Femur (tissue), 1 donor: ENCODE measurements around the gene TSPAN32.
"Not testable (repeated sequence)": the region's sequence is repeated elsewhere in the genome, so short reads cannot be mapped to it uniquely, and the experiment has no call there.

ENCODE experiments used
- DNase-seq: peaks from one replicate; pipeline ENCODE4 v3.0.0-alpha.2; 2017

TSPAN32 gene

GRCh38 chr11:2267306-2267850 is 34.4 kb upstream of the TSPAN32 start:
- no peak for DNase-seq

DNA sequence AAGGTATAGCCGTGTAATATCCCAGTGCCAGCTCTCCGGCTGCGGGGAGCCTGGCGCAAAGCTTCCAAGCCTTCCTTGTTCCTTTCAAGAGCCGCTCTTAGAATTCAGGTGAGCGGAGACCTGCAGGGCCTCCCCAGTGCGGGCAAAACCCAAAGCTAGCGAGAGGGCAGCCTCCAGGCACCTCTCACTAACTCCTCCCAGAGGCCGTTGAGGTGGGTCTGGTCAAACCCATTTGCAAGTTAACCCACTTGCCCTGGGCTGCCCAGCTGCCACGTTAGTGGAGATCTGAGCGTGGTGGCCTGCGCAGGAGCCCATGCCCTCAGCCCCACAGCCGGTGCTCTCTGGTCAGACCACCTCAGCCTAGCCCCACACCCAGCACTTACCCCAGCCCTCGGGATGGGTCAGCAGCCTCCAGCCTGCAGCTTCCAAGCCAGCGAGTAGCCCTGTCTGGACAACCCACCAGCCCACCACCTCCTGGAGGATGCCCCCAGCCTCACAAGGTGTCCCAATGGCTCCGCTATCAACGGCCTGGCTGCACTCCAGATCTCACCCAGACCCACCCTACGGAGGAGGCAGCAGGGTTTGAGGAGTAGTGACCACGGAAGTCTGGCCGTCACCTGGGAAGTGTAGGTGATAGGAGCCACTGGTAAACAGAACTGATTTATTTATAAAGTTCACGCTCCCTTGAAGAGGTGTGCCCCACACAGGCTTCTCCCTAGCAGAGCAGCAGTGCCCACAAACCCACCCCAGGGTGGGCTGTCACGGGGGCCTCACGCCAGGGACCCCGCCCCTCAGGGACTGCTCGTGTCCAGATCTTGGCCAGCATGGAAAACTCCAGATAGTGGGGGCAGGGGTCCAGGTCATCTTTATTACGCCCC is 33.7 kb upstream of the TSPAN32 start:
- no peak for DNase-seq

DNA sequence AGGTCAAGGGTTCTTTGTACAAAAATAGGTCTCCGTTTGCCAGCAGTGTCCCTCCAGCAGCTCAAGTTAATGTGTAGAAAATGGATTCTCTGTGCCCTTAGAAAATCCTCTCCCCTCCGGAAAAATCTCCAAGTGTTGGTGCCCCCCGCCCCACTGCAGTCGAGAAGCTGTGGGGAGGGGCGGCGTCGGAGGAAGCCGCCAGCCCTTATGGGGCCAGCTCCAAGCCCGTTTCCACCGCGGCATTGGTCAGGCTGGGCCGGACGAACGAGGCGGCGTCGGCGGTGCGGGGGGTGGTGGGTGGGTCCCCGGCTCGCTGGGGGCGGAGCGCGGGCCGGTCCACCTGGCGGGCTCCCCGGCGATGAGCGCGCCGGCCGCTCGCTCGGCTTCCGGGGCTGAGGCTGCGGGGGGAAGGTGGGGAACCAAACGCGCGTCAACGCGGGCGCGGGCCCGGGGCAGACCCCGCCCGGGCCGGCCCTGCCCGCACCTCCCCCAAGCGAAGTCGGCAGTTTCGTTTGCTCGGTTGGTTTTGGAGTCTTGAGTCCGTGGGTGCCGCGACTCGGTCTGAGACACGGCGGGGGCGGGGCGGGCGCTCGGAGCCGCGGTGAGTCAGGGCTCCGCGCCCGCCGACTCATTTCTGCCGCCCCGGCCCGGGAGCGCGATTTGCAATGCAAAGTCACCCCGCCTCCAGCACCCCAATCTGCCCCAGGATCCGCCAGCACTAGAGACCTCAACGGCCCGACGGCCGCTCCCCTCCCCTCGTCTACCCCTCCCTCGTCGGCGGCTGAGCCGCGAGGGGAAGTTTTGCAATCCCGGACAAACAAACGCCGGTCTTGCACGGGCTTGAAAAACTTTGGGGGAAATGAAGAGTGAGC is 32.8 kb upstream of the TSPAN32 start:
- DNase-seq = peak; percentile 62

DNA sequence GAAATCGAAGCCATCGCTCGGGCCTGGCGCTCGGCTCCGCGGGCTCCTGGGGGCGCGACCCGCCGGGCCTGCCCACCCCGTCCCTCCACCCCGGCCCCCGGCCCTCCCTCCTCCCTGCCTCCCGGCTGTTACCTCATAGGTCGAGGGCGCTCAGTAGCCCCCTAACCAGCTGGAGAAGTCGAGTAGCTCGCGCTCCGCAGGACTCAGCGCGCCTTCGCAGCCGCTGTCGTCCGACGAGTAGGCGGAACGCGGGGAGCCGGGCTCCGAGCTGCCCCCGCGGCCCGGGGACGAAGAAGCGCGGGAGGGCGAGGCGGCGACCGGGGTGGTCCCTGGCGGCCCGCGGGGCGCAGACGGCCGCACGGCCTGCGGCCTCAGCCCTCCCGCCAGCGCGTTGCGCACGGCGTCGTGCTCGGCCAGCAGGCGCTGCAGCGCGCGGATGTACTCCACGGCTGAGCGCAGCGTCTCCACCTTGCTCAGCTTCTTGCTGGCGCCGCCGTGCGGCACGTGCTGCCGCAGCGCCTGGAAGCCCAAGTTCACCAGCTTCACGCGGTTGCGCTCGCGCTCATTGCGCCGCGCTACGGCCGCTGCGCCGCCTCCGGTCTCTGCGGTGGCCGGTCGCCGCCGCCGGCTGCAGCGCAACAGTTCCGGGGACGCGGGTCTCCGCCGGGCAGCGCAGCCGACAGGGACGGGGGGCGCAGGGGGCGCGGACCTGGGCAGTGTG is 32.1 kb upstream of the TSPAN32 start:
- peak; percentile 75 for DNase-seq

- no peak for DNase-seq
Observed at GRCh38 chr11:2270322-2271076, 31.3 kb upstream of the TSPAN32 start, which contains the start of gene ASCL2. TSS of gene ASCL2 (minus strand) at chr11:2270588. CDS start at chr11:2270332, 256 bp downstream.

- no peak for DNase-seq
Observed at GRCh38 chr11:2271077-2271326, 30.8 kb upstream of the TSPAN32 start.

DNA sequence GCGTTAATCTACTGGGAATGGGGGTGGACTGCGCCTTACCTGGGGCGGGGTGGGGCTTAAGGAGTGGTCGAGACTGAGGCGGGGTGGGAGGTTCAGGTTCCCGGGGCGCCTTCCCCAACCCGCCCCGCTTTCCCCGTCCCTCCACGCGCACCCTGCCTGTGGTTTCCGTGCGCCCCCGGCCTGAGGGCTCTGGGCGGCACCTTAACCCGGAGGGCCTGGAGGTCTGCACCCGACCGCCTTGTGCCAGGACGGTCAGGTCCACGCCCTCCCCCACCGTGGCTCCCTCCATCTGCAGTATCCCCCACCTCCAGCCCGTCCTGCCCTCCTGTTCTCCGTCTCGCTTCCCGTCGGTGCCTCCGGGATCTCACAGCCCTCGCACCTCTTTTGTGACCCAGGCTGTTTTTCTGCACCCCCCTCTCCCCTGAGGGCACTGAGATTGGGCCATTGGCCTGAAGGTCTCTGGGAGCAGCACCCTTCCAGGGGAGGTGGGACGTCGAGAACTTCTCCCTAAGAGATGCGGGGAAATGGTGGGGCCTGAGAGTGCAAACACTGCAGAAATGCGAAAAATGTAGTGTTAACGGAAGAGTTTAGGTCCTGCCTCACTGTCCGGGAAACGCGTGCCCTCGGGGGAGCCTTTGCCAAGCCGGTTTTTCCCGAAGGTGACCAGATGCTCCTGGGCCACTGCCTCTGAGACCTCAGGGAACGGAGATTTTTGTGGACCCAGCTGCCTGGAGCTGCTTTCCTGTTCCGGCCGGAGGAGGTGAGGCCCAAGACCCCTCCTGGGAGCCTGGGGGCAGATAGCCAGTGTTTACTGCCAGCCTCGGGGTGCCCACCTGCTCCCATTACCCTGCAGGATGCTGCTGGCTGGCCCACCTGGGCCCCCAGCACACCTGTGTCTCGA is 30.2 kb upstream of the TSPAN32 start:
- DNase-seq = no peak

- no peak for DNase-seq
Observed at GRCh38 chr11:2272228-2272945, 29.4 kb upstream of the TSPAN32 start.

GRCh38 chr11:2272946-2273280 is 28.9 kb upstream of the TSPAN32 start:
- DNase-seq = no peak

DNA sequence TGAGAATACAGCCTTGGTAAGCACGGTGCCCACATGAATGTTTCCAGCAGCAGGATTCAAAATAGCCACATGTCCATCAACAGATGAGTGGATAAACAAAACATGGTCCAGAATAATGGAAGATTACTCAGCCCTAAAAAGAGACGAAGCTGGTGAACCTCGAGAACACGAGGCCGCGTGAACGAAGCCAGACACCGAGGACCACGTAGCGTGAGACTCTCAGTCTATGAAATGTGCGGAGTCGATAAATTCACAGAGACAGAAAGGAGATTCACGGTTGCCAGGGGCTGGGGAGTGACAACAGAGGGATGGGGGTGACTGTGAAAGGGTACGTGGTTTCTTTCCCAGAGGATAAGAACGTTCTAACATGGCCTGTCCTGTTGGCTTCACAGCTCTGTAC is 28.5 kb upstream of the TSPAN32 start:
- no peak for DNase-seq

DNA sequence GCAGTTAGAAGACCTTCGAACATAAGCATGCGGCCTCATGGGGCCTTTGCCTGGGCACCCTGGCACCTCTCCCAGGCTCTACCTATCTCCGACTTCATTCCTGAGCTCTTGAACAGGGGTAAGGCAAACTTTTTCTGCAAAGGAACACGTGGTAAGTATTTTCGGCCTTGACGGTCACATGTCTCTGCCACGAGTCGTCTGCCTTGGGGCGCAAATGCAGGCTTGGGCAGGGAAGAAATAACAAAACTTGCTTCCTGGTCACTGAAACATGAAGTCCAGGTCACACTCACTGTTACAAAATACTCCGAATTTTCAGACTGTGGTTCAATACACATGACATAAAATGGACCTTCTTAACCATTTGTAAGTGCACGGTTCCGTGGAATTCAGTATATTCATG is 28.0 kb upstream of the TSPAN32 start:
- DNase-seq = no peak

GRCh38 chr11:2275334-2276279 is 26.2 kb upstream of the TSPAN32 start:
- DNase-seq = no peak

DNA sequence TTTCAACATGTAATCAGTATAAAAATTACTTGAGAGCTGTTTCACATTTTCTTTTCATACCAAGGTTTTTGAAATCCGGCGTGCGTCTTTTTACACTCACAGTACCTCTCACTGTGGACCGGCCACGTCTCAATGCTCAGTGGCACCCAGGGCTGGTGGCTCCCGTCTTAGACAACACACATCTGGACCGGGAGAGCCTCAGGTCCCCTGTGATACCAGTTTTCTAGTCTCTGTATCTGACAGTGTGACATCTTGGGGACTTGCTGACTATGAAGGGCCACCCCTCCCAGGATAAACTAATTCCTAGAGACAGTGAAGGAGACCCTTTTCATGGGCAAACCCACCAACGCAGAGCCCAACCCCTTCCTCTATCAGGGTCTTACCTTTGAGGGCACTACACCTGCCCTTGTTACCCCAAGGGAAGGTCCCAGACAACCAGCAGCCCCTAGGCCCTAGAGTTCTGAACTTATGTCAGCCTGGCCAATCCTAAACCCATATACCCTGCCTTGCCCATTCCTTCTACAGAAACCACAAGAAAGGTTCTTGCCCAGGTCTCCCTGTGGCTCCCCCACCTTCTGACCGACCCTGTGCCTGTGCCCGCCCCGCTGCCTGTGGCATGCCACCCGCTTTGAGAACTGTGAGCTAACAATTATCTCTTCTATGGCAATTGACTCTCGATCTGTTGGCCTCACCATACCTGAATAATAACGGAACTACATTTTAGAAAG is 25.4 kb upstream of the TSPAN32 start:
- DNase-seq = no peak

GRCh38 chr11:2277008-2277346 is 24.8 kb upstream of the TSPAN32 start:
- DNase-seq = no peak

DNA sequence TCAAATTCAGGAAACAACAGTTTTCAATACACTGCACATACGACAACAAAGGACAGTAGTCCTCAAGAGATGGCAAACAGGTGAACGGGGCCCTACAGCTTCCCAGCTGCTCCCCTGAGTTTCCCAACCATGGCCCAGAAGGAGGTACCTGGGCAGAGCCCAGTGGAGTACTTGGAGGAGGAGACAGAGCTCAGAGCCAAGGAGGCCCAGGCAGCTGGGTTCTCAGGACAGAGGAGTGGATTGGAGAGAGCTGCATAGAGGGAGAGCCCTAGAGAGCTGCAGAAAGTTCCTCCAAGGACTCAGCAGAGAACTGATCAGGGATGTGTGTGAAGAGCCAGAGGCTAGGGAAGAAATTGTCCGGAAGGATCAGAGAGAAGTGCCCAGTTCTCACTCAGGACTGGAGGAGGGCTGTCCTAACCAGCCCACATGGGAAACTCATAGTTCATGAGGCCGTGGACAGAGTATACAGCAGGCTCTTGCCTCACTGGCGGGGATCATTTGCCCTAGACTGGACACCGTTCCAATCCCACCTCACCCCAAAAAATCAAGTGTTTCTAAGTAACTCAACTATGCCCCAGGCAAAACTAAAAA is 23.8 kb upstream of the TSPAN32 start:
- no peak for DNase-seq

- no peak for DNase-seq
Observed at GRCh38 chr11:2280208-2280607, 21.6 kb upstream of the TSPAN32 start.

- DNase-seq = not testable (repeated sequence)
Observed at GRCh38 chr11:2286350-2286749, 15.5 kb upstream of the TSPAN32 start.

- no peak for DNase-seq
Observed at GRCh38 chr11:2287091-2287490, 14.7 kb upstream of the TSPAN32 start.

GRCh38 chr11:2289350-2289749 is 12.5 kb upstream of the TSPAN32 start:
- no peak for DNase-seq
